Liver (tissue), 3 donors: Measurements from ENCODE around the gene WDR12.
"Not testable (repeated sequence)": the region's sequence is repeated elsewhere in the genome, so short reads cannot be mapped to it uniquely, and the experiment has no call there.

Experiments
- EGR1 ChIP-seq, 2 donors: IDR thresholded peaks; 2 replicates each; pipeline ENCODE4 v1.6.1; 2016 to 2018; ENCODE audit warnings: antibody characterized with exemption in 2 of 2, low read depth in 2 of 2
- JUND ChIP-seq, 2 donors: IDR thresholded peaks; 2 replicates each; pipeline ENCODE4 v1.6.1; 2016; ENCODE audit warnings: antibody characterized with exemption in 2 of 2
- NR2F2 ChIP-seq: IDR thresholded peaks from 2 replicates; pipeline ENCODE4 v1.6.1; 2016; ENCODE audit warnings: antibody characterized with exemption
- RAD21 ChIP-seq, 2 donors: IDR thresholded peaks; 2 replicates each; pipeline ENCODE4 v1.6.1; 2016; ENCODE audit warnings: antibody characterized with exemption in 2 of 2, mild to moderate bottlenecking in 2 of 2
- TAF1 ChIP-seq: conservative IDR thresholded peaks from 2 replicates; pipeline ENCODE4 v1.6.1; 2016; ENCODE audit warnings: antibody characterized with exemption, mild to moderate bottlenecking
- YY1 ChIP-seq: IDR thresholded peaks from 2 replicates; pipeline ENCODE4 v1.6.1; 2016; ENCODE audit warnings: antibody characterized with exemption, mild to moderate bottlenecking
- TF ChIP-seq, protein P1 (sequence below): fragments of 150-350 bp; IDR thresholded peaks from 2 replicates; pipeline ENCODE4 v1.5.1; 2017; ENCODE audit warnings: improper control_type of control experiment, low read depth, low read length; ENCODE audit not compliant: missing input control
- TF ChIP-seq, protein P2 (sequence below): IDR thresholded peaks from 2 replicates; pipeline ENCODE4 v1.6.1; 2016; ENCODE audit warnings: antibody characterized with exemption, mild to moderate bottlenecking
- TF ChIP-seq, protein P3 (sequence below): IDR thresholded peaks from 2 replicates; pipeline ENCODE4 v1.6.1; 2016; ENCODE audit warnings: antibody characterized with exemption
- TF ChIP-seq, protein P4 (sequence below): IDR thresholded peaks from 2 replicates; pipeline ENCODE4 v1.6.1; 2016; ENCODE audit warnings: antibody characterized with exemption
- donor health status: healthy.
- donor health status: healthy.

DNA sequence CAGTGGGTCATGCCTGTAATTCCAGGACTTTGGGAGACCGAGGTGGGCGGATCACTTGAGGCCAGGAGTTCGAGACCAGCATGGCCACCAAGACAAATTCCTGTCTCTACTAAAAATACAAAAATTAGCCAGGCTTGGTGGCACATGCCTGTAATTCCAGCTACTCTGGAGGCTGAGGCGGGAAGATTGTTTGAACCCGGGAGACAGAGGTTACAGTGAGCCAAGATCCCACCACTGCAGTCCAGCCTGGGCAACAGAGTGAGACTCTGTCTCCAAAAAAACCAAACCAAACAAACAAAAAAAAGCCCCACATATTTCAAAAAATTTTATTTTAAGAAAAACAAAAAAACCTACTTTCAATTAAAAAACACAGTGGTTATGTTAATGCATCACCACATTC is 1.2 kb downstream of the WDR12 start:
- TF ChIP-seq, protein P1, sequence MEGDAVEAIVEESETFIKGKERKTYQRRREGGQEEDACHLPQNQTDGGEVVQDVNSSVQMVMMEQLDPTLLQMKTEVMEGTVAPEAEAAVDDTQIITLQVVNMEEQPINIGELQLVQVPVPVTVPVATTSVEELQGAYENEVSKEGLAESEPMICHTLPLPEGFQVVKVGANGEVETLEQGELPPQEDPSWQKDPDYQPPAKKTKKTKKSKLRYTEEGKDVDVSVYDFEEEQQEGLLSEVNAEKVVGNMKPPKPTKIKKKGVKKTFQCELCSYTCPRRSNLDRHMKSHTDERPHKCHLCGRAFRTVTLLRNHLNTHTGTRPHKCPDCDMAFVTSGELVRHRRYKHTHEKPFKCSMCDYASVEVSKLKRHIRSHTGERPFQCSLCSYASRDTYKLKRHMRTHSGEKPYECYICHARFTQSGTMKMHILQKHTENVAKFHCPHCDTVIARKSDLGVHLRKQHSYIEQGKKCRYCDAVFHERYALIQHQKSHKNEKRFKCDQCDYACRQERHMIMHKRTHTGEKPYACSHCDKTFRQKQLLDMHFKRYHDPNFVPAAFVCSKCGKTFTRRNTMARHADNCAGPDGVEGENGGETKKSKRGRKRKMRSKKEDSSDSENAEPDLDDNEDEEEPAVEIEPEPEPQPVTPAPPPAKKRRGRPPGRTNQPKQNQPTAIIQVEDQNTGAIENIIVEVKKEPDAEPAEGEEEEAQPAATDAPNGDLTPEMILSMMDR: not testable (repeated sequence)
- TF ChIP-seq, protein P2, sequence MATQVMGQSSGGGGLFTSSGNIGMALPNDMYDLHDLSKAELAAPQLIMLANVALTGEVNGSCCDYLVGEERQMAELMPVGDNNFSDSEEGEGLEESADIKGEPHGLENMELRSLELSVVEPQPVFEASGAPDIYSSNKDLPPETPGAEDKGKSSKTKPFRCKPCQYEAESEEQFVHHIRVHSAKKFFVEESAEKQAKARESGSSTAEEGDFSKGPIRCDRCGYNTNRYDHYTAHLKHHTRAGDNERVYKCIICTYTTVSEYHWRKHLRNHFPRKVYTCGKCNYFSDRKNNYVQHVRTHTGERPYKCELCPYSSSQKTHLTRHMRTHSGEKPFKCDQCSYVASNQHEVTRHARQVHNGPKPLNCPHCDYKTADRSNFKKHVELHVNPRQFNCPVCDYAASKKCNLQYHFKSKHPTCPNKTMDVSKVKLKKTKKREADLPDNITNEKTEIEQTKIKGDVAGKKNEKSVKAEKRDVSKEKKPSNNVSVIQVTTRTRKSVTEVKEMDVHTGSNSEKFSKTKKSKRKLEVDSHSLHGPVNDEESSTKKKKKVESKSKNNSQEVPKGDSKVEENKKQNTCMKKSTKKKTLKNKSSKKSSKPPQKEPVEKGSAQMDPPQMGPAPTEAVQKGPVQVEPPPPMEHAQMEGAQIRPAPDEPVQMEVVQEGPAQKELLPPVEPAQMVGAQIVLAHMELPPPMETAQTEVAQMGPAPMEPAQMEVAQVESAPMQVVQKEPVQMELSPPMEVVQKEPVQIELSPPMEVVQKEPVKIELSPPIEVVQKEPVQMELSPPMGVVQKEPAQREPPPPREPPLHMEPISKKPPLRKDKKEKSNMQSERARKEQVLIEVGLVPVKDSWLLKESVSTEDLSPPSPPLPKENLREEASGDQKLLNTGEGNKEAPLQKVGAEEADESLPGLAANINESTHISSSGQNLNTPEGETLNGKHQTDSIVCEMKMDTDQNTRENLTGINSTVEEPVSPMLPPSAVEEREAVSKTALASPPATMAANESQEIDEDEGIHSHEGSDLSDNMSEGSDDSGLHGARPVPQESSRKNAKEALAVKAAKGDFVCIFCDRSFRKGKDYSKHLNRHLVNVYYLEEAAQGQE: not testable (repeated sequence)
- not testable (repeated sequence) for TF ChIP-seq YY1; TAF1; RAD21 (IDR thresholded peaks at IDR 0.05); JUND (IDR thresholded peaks at IDR 0.05); NR2F2; EGR1 (IDR thresholded peaks at IDR 0.05; ENCODE audit: low read depth in 2 of 2)
- TF ChIP-seq, protein P3, sequence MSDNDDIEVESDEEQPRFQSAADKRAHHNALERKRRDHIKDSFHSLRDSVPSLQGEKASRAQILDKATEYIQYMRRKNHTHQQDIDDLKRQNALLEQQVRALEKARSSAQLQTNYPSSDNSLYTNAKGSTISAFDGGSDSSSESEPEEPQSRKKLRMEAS: not testable (repeated sequence)
- TF ChIP-seq, protein P4, sequence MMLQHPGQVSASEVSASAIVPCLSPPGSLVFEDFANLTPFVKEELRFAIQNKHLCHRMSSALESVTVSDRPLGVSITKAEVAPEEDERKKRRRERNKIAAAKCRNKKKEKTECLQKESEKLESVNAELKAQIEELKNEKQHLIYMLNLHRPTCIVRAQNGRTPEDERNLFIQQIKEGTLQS: not testable (repeated sequence)
